Epithelial cell of esophagus (primary cell): ENCODE results near the gene ACVR1.

ENCODE experiments used
- DNase-seq: peaks from one replicate; pipeline ENCODE4 v3.0.0; 2010; ENCODE audit warnings: low read depth
- H3K4me3 ChIP-seq: 2 replicates; pipeline ENCODE4 v1.5.1; 2011; ENCODE audit warnings: mild to moderate bottlenecking, low read length, control low read depth
- CTCF ChIP-seq: IDR thresholded peaks from 2 replicates; pipeline ENCODE4 v1.5.1; 2011; ENCODE audit warnings: low read depth, mild to moderate bottlenecking, low read length, control low read depth, inconsistent platforms; ENCODE audit not compliant: insufficient read depth; ENCODE audit errors: missing control alignments

The ACVR1 gene

GRCh38 chr2:157843935-157844334 lies 32.2 kb downstream of the ACVR1 start:
- no peak for TF ChIP-seq CTCF
- DNase-seq, result no peak
- no peak overlapping the region for H3K4me3 ChIP-seq

GRCh38 chr2:157843081-157843480 lies 33.0 kb downstream of the ACVR1 start:
- TF ChIP-seq CTCF, result no peak
- H3K4me3 ChIP-seq, result no peak overlapping the region
- DNase-seq, result no peak

GRCh38 chr2:157842106-157842879 lies 33.8 kb downstream of the ACVR1 start:
- no peak for DNase-seq
- no peak for TF ChIP-seq CTCF
- H3K4me3 ChIP-seq, result no peak overlapping the region

- no peak for DNase-seq
- H3K4me3 ChIP-seq, result no peak overlapping the region
- no peak for TF ChIP-seq CTCF
Measured at GRCh38 chr2:157841485-157841884, 34.6 kb downstream of the ACVR1 start.

- DNase-seq, result no peak
- TF ChIP-seq CTCF, result no peak
- H3K4me3 ChIP-seq, result no peak overlapping the region
Measured at GRCh38 chr2:157840568-157841156, 35.5 kb downstream of the ACVR1 start.

GRCh38 chr2:157839822-157840221 lies 36.3 kb downstream of the ACVR1 start:
- H3K4me3 ChIP-seq, result no peak overlapping the region
- DNase-seq, result no peak
- no peak for TF ChIP-seq CTCF

GRCh38 chr2:157839162-157839801 lies 36.8 kb downstream of the ACVR1 start:
- DNase-seq, result peak; percentile 32
- TF ChIP-seq CTCF, result no peak
- H3K4me3 ChIP-seq, result no peak overlapping the region
